Measurements from ENCODE around the gene BCKDHB.
A peak's percentile ranks its signal among the peaks of the same experiment; 100 is the strongest.

Gene BCKDHB

DNA sequence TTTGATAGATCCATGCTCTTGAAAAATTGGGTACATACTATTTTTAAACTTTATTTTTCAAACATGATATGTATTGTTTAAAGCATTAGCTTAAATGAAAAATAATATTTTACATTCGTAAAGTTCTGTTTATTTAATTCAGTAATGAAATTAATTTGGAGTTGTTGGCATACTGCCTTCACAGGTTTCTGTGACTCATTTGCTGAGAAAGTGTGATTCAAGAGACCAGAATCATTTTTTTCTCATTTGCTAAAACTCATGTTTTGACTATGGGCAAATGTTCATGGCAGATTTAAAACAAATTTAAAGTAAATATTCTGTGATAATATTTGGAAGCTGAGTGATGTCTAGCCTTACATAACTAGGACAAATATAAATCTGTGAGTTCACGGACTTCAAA lies 230.4 kb downstream of the BCKDHB start:
- no peak for DNase-seq

DNA sequence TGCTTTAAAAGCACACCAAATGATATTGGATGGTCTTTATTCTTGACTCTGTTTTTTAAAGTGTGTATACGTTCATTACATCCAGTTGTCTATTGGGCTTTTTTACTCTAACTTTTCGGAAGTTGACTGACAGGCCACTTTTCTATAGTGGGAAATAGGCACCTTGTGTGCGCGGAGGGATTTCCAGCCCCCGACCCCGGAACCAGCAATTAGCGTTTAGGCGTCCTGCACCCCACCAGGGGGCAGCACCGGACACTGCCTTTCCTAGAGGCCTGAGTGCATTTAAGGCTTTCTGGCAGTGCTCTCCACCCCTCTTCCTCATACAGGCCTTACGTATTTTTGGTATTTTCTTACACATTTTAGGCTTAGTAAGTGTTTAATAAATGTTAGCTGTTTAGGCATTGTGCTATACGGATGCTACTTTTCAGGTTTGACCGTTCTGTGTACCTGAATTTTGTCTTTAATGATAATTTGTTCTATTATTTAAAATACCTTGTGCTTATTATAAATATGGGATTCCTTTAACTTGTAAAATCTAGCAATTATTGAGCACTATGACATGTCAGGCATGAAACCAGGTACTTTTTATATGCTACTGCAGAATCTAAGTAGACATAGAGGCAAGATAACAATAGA lies 231.8 kb downstream of the BCKDHB start:
- DNase-seq = peak; percentile 4

DNA sequence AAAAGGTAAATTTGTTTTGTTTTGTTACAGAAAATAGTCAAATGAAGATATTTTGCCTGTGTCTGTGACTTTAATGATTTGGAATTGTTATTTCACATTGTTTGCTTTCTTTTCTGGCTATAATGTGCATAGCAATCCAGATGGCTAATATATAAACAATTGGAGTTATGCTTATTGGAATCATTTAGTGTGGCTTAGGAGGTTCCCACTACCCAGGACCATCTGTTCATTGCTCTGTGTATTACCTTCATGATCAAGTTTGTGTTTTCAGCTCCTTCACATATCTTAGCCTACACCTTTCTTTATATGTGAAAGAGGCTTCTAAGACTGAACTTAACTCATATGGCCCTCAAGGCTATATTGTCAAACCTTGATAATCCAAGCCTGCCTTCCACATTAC lies 232.9 kb downstream of the BCKDHB start:
- no peak for DNase-seq

DNA sequence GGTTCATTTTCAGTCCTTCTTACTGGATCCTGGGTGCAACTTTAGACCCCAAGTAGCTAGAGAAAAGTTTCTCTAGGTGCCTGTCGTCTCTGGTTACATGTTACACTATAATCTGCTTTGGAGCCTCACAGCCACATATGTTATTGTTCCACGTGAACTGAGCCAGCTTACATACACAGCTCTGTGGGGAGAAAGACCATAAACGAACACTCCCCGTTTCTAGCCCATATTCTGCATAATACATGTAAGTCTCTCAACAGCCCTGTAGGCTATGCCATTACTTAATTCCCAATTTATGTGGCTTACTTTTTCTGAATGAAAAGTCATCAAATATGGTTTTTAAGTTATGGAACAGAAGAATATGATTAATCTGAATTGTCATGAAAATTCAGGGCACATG lies 233.8 kb downstream of the BCKDHB start:
- no peak for DNase-seq

DNA sequence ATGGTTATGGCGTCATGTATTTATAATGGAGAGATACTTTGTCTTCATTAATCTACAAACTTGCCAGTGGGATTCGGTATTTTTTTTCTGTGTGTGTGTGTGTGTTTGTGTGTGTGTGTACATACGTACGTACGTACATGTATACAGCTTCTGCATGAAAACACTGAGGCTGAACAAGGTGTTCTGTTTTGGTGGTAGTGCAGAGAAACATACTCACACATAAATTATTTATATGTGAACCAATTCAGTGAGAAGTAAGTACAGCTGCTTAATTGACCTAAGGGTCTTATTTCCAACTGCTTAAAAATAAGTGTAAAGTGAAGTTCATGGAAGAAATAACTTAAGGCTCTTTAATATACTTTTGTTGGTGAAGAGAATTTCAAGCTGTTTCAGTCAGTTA lies 234.2 kb downstream of the BCKDHB start:
- no peak for DNase-seq

DNA sequence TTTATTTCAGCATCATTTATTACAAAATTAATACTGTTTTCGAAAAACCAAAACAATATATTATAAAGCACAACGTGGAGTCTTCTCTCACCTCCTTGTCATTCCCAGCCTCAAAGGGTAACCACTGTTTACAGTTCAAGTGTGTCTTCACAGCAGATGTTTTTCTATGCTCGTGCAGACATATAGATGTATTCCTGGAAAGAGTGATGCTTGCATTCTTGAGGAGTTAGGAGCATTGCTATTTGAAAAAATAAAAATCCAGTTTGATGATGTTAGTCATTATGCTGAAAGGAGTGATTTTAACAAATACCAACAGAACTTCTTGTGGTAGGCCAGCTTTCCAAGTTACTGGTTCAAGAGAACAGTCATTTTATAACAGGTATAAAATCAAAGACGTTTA lies 234.9 kb downstream of the BCKDHB start:
- no peak for DNase-seq

DNA sequence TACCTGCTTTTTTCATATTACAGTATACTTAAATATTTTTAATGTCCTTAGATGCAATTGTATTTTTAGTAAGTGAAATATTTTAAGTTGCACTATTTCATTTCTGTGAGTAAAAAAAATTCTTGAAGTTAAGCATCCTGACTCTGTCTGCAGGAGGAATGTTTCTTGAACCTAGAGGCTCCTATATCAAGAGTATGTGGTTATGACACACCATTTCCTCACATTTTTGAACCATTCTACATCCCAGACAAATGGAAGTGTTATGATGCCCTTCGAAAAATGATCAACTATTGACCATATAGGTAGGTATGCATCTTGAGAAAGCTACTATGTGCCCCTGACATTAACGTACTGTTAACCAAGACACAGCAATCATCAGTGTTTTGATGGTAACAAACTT lies 237.0 kb downstream of the BCKDHB start:
- DNase-seq = no peak

DNA sequence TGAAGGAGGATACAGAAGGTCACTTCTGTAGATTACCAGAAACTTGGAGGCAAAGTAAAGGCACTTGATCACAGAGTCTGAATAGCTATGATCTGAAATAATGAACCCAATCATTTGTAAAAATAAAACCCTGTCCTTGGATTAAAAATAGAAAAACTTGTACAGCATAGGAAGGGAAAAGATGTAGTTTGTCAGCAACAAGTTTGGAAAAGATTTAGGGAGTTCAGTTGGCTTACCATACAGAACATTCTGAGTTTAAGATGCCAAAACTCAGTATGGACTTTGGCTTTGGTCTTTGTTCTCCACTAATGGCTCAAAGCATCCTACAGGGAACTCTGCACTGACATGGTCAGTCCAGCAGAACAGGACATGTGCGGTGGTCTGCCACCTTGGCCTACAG lies 240.6 kb downstream of the BCKDHB start:
- no peak for DNase-seq

DNA sequence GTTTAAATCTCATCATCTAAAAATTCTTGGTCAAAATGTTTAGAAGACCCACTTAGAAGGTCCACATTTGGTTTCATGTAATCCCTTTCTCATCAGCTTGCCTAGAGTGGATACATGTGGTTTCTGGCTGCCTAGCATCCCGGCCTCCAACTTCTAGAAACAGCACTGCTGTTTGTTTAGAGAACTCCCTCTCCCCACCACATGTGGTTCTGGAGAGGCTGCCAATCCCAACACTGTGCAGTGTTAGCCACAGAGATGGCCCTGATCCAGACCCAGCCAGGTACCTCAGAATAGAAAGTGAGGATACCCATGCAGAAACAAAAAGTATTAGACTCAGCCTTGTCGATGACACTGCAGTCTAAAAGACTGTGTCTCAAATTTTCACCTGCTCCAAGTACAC lies 241.8 kb downstream of the BCKDHB start:
- no peak for DNase-seq

DNA sequence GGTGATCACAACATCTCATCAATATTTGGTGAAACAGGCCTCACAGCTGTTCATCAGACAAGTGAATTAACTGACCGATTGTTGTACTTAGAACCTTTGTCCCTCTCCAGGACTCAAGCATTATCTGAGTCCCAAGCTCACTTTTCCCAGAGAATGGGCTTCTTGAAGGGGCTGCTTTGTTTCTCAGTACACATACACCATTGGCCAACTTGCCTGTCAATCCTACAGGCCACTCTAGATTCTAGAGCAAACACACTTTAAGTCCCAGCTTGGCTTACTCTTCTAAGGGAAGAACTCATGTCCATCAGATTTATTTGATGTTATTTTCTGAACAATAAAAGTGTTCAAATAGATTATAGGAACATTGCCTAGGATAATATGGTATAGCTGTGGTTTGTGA lies 249.5 kb downstream of the BCKDHB start:
- no peak for DNase-seq

DNA sequence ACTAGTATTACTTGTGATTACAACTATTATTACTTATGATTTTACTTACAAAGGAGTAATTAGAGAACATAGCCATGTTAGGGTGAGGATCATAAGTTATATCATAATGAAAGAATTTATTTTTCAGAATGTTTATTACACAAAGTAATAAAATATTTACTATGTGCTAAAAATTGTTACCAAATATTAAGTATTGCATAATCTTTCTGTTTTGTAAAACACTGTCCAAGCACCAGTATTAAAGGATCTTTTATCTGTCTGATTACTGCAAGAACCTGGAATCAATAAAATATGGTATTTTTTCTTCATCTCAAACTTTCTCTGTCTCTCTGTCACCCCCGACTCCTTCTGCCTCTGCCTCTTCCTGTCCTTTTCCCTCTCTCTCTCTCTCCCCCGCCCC lies 250.1 kb downstream of the BCKDHB start:
- DNase-seq = no peak

DNA sequence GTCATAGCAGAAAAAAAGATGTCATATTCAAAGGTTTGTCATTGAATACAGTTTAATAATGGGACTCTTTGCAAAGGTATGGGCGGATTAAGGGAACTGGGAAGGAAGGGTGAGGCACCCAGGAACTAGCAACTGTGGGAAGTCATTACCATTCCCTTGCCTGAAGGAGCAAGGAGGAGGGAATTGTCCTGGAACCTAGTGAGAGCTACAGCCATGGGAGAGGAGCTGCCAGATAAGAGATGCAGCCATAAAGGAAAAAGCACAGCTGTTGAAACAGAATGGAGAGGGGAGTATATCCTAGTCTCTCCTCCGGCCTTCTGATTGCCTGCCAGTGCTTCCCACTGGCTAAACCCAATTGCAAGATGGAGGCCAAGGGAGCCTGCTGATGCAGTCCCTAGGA lies 250.6 kb downstream of the BCKDHB start:
- DNase-seq = no peak

DNA sequence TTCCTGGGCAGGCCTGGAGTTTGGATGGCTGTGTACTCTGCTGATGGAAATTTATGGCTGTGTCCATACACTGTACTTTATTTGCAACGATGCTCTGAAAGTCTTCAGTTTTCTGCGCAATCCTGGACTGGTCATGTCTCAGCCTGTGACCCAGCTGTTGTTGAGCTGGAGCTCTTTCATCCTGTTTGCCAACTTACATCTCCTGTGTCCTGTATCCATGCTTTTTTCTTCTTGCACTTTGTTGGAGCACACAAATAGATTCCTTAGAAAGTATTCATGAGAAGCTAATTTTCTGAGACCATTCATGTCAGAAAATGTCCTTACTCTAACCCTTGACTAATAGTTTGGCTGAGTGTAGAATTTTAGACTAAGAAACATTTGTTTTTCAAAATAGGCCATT lies 251.2 kb downstream of the BCKDHB start:
- DNase-seq = no peak

DNA sequence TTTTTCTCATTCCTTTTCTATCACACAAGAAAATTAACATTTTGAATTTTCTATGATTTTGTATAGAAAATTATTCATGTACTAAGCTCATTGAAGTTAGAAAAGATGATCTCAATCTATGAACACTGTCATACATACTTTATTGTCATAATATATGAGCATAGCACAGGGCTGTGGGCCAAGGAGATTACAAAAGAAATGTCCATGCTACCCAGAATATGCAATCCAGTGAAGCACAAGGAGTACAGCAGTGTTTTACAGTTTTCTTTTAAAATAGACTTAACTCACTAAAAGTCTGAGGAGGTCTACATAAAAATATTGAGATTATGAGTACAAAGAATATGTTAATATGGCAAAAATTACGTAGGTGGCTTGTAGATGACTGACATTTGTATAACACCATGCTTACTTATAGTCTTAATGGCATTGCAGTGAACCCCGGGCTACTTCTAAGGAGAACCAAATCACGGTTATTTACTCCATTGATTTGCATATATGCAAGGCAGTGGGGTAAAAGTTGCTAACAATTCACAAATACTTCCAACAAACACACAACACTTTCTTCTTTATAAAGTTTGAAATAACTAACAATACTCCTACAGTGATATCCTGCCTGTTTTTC lies 257.1 kb downstream of the BCKDHB start:
- DNase-seq = no peak

DNA sequence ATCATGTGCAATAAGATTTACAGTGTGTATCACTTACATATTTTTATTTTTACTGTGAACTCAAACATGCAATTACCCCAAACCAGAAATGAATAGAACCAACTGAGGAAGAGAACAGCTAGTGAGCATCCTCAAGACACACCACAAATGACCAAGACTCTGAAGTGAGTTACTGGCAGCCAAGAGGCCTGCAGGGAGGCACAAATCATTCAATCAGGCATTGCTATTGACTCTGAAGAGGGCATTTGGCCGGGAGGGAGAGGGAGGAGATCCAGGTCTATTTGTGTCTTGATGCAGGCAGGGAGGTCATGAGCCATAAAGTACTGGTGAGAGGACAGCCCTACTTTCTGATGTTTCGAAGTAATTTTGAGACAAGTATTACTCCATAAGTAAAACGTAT lies 257.7 kb downstream of the BCKDHB start:
- DNase-seq = no peak

DNA sequence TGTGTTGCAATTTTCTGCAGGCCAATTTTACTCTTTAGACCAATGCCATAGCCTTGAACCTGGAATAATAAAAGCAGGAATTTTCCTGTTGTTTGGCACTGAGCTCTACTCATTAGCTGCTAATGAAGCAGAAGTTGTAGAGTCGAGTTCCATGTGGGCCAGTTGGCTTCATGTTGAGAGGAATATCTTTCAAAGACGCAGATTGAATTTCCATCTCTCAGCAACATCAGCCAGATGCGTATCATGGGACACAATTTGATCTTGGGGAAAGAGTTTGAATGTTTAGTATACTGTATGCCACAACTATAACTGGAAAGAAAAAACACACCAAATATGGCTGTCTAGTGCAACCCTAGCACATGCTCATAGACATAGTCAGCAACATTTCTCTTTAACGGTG lies 259.6 kb downstream of the BCKDHB start:
- DNase-seq = no peak

DNA sequence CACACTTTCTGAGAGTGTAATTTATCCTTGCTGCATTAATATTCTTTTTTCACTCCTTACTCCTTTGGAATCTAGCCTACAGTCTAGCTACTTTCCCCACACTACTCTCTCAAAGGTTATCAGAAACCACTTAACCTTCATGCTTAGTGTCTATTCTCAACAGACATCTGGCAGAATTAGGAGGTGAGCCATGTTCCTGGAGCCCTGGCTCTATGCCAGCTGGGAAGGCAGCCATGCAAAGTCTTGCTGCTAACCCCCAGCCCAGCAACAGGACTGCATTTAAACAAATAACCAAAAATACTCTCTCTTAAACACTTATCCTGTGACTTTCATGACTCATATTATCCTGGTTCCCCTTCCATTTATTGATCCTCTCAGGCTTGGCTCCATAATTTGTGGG lies 260.2 kb downstream of the BCKDHB start:
- DNase-seq = no peak

DNA sequence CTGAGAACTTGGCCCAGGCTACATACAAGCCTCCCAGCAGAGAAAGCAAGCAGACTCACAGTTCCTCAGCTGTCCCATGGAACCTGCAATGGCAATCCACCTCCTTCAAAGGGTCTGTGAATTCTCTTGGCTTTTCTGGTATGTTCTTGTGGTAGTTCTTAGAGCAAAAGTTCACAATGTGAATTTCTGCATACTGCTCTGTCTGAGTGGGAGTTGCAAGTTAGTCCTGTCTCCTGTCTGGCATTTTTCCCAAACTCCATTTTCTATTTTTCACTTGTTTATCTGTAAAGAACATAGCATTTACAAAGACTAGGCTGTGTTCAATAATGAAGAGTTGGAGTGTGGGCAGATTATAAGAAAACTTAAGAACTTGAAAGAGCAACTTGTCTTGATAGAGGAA lies 269.9 kb downstream of the BCKDHB start:
- no peak for DNase-seq

DNA sequence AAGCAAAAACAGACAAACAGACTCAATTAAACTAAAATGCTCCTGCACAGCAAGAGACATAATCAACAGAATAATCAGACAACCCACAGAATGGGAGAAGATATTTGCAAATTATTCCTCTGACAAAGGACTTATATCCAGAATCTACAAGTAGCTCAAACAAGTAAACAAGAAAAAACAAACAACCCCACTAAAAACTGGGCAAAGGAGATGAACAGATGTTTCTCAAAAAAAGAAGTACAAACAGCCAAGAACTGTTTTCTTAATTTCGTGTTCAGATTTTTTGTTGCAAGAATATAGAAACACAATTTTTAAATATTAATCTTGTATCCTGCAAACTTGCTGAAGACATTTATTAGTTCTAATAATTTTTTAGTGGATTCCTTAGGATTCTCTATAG lies 274.1 kb downstream of the BCKDHB start:
- DNase-seq = no peak

DNA sequence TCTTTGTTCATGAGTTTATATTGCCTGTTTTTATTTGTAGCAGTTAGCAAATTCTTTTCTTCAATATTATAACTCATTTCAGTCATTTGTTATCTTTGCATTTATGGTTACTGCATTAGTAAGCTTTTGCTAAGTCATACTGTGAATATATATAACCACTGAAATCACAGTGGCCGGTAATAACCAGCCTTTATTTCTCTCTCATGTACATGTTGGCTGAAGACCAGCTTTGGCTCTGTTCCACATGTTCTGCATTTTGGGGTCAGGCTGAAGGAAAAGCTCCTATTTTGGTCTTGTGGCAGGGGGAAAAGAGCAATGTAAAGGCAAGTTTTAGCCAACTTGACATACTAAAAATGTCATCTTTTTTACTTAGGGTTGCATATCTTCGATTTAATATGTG lies 276.3 kb downstream of the BCKDHB start:
- DNase-seq = no peak

DNA sequence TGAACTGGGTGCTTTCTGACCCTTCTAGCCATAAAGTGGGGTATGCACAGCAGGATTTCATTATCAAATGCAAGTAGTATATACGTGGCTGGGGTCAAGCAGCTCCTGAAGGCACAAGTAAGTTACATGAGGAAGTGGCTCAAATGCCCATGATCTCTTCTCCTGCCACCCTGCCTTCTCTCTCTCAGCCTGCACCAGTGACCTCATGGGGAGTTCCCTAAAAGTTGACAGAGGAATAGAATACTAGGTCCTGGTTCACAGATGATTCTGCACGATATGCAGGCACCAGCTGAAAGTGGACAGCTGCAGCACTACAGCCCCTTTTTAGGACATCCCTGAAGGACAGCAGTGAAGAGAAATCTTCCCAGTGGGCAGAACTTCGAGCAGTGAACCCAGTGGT lies 282.0 kb downstream of the BCKDHB start:
- no peak for DNase-seq

Measured in NCI-H2107 (cell line).